H1 (cell line): ENCODE measurements around the gene IP6K1. TPM values are rescaled to one million over a fixed set of nuclear protein-coding genes. Genes with fewer than 3 reads are reported as not detected.
"Not testable (repeated sequence)": the region's sequence is repeated elsewhere in the genome, so short reads cannot be mapped to it uniquely, and the experiment has no call there.

ENCODE experiments used
- CTCF ChIA-PET: fragments of 300-600 bp; sonication (Branson Sonifier 250); formaldehyde crosslinking; loops from one replicate; lab custom pipeline; 2021; ENCODE audit not compliant: partially characterized antibody; lab: Charles Lee
- POLR2A ChIA-PET: fragments of 300-600 bp; sonication (Branson Sonifier 250); formaldehyde crosslinking; loops from one replicate; lab custom pipeline; 2021; ENCODE audit warnings: inconsistent platforms; ENCODE audit not compliant: partially characterized antibody; lab: Charles Lee
- DNase-seq, 2 experiments: peaks; one replicate each; pipeline versions ENCODE4 v3.0.0 to v3.0.0-alpha.2; 2010 to 2022; ENCODE audit warnings: low spot score in 2 of 2, low read depth in 1 of 2, mixed read lengths in 1 of 2
- FAIRE-seq: peaks from 2 replicates; lab custom pipeline; 2011; peaks lifted over from hg19 to GRCh38; lab: Jason Lieb, UNC
- H2AFZ ChIP-seq: 2 replicates; pipeline ENCODE4 v1.8.1; 2012; ENCODE audit warnings: low read length, inconsistent platforms
- H2AK5ac ChIP-seq: 2 replicates; pipeline ENCODE4 v1.6.1; 2013; ENCODE audit warnings: low read depth, low read length
- H2BK120ac ChIP-seq: replicated peaks from 2 replicates; pipeline ENCODE3; 2013; ENCODE audit warnings: low read depth, low read length, inconsistent platforms
- H2BK12ac ChIP-seq: 2 replicates; pipeline ENCODE4 v1.6.1; 2013; ENCODE audit warnings: low read depth, low read length
- H2BK15ac ChIP-seq: 2 replicates; pipeline ENCODE4 v1.6.1; 2013; ENCODE audit warnings: low read length
- H2BK20ac ChIP-seq: 2 replicates; pipeline ENCODE4 v1.6.1; 2013; ENCODE audit warnings: low read length
- H2BK5ac ChIP-seq: 2 replicates; pipeline ENCODE4 v1.6.1; 2013; ENCODE audit warnings: low read depth, low read length
- H3K14ac ChIP-seq: 2 replicates; pipeline ENCODE4 v1.6.1; 2013; ENCODE audit warnings: inconsistent platforms; ENCODE audit not compliant: insufficient read length
- H3K18ac ChIP-seq: 2 replicates; pipeline ENCODE4 v1.6.1; 2013; ENCODE audit warnings: low read length; ENCODE audit errors: extremely low read depth
- H3K23ac ChIP-seq: 2 replicates; pipeline ENCODE4 v1.6.1; 2013; ENCODE audit warnings: inconsistent platforms; ENCODE audit not compliant: insufficient read length
- H3K23me2 ChIP-seq: 2 replicates; pipeline ENCODE4 v1.6.1; 2013; ENCODE audit warnings: low read depth, low read length
- H3K27ac ChIP-seq: 2 replicates; pipeline ENCODE4 v1.6.1; 2011; ENCODE audit warnings: low read depth, low read length, inconsistent platforms
- H3K27me3 ChIP-seq, 4 experiments: replicated peaks in 1 of 4; 1 replicate in 1 of 4; 2 replicates in 3 of 4; pipeline versions ENCODE4 v1.6.1 to v1.8.1; 2011 to 2013; ENCODE audit warnings: low read length in 3 of 4, mild to moderate bottlenecking in 3 of 4, inconsistent platforms in 2 of 4, mixed read lengths in 2 of 4, moderate library complexity in 1 of 4; ENCODE audit not compliant: control insufficient read depth in 3 of 4, insufficient read depth in 3 of 4; ENCODE audit errors: extremely low read depth in 1 of 4
- H3K36me3 ChIP-seq, 4 experiments: 2 replicates each; pipeline versions ENCODE4 v1.6.1 to v1.8.1; 2011 to 2013; ENCODE audit warnings: mild to moderate bottlenecking in 4 of 4, low read length in 3 of 4, moderate library complexity in 2 of 4, control low read depth in 1 of 4, inconsistent platforms in 1 of 4; ENCODE audit not compliant: insufficient read depth in 4 of 4, control insufficient read depth in 2 of 4
- H3K4ac ChIP-seq: replicated peaks from 2 replicates; pipeline ENCODE3; 2013; ENCODE audit warnings: low read length, low read depth, mixed read lengths, inconsistent platforms; ENCODE audit not compliant: insufficient read length
- H3K4me1 ChIP-seq, 4 experiments: replicated peaks in 1 of 4; 1 replicate in 1 of 4; 2 replicates in 3 of 4; pipeline versions ENCODE4 v1.6.1 to v1.8.1; 2011 to 2013; ENCODE audit warnings: low read length in 3 of 4, inconsistent platforms in 2 of 4, mixed read lengths in 1 of 4; ENCODE audit not compliant: insufficient read depth in 4 of 4, control insufficient read depth in 3 of 4
- H3K4me2 ChIP-seq, 2 experiments: 2 replicates each; pipeline versions ENCODE4 v1.6.1 to v1.8.1; 2011 to 2013; ENCODE audit warnings: low read depth in 2 of 2, low read length in 2 of 2, control low read depth in 1 of 2, inconsistent platforms in 1 of 2, mild to moderate bottlenecking in 1 of 2; ENCODE audit not compliant: insufficient read depth in 1 of 2
- H3K4me3 ChIP-seq, 4 experiments: fragments of 200-600, 300-600 bp in 1 of 4; sonication (generic), shearing (Covaris generic), sonication (Bioruptor Twin) in 1 of 4; 2 replicates each; pipeline versions ENCODE4 v1.5.1 to v1.8.1; 2011 to 2016; ENCODE audit warnings: low read length in 4 of 4, low read depth in 3 of 4, control low read depth in 2 of 4, inconsistent platforms in 2 of 4, mild to moderate bottlenecking in 2 of 4, mixed read lengths in 1 of 4, moderate library complexity in 1 of 4; ENCODE audit not compliant: insufficient read depth in 2 of 4; ENCODE audit errors: extremely low read depth in 1 of 4
- H3K56ac ChIP-seq: replicated peaks from 2 replicates; pipeline ENCODE3; 2013; ENCODE audit warnings: low read depth, mild to moderate bottlenecking, mixed read lengths, low read length, inconsistent platforms; ENCODE audit not compliant: insufficient read length
- H3K79me1 ChIP-seq: 2 replicates; pipeline ENCODE4 v1.6.1; 2013; ENCODE audit warnings: low read depth, low read length, control low read depth
- H3K79me2 ChIP-seq, 2 experiments: 2 replicates each; pipeline versions ENCODE4 v1.6.1 to v1.8.1; 2012 to 2013; ENCODE audit warnings: low read length in 2 of 2, mild to moderate bottlenecking in 2 of 2, inconsistent platforms in 1 of 2; ENCODE audit not compliant: insufficient read depth in 2 of 2, control insufficient read depth in 1 of 2
- H3K9ac ChIP-seq, 4 experiments: replicated peaks in 1 of 4; 1 replicate in 1 of 4; 2 replicates in 3 of 4; pipeline versions ENCODE4 v1.6.1 to v1.8.1; 2011 to 2013; ENCODE audit warnings: low read depth in 3 of 4, low read length in 3 of 4, control low read depth in 2 of 4, mild to moderate bottlenecking in 2 of 4, moderate library complexity in 2 of 4, inconsistent platforms in 1 of 4; ENCODE audit errors: extremely low read depth in 1 of 4
- H3K9me3 ChIP-seq, 2 experiments: 2 replicates each; pipeline versions ENCODE4 v1.6.1 to v1.8.1; 2012 to 2013; ENCODE audit warnings: mild to moderate bottlenecking in 2 of 2, moderate library complexity in 2 of 2, control low read depth in 1 of 2, inconsistent platforms in 1 of 2, low read depth in 1 of 2, low read length in 1 of 2, mixed read lengths in 1 of 2; ENCODE audit not compliant: insufficient read depth in 2 of 2
- H4K20me1 ChIP-seq, 2 experiments: replicated peaks in 1 of 2; 2 replicates each; pipeline versions ENCODE3 to v1.8.1; 2011 to 2013; ENCODE audit warnings: inconsistent platforms in 2 of 2, low read length in 2 of 2, mild to moderate bottlenecking in 1 of 2; ENCODE audit not compliant: insufficient read depth in 2 of 2, control insufficient read depth in 1 of 2
- H4K5ac ChIP-seq: 2 replicates; pipeline ENCODE4 v1.6.1; 2013; ENCODE audit warnings: low read length, low read depth, mixed read lengths, inconsistent platforms; ENCODE audit not compliant: insufficient read length
- H4K8ac ChIP-seq: 2 replicates; pipeline ENCODE4 v1.8.0; 2013; ENCODE audit warnings: mild to moderate bottlenecking, moderate library complexity, low read length, inconsistent platforms; ENCODE audit not compliant: insufficient read depth; ENCODE audit errors: extremely low read depth
- H4K91ac ChIP-seq: replicated peaks from 2 replicates; pipeline ENCODE3; 2013; ENCODE audit warnings: low read length, mixed read lengths, inconsistent platforms; ENCODE audit not compliant: insufficient read length
- EGR1 ChIP-seq: IDR thresholded peaks from 2 replicates; pipeline ENCODE4 v1.6.1; 2011; ENCODE audit warnings: low read depth, low read length, borderline replicate concordance
- KDM4A ChIP-seq: IDR thresholded peaks from one replicate; pipeline ENCODE4 v1.7.1; 2012; ENCODE audit warnings: low read depth, mild to moderate bottlenecking, moderate library complexity, low read length, inconsistent platforms; ENCODE audit not compliant: severe bottlenecking
- PHF8 ChIP-seq: fragments of 200-600 bp; sonication (generic); conservative IDR thresholded peaks from 2 replicates; pipeline ENCODE4 v1.7.1; 2012; ENCODE audit warnings: low read depth, mild to moderate bottlenecking, inconsistent platforms, low read length, moderate library complexity
- TAF1 ChIP-seq: IDR thresholded peaks from 2 replicates; pipeline ENCODE4 v1.6.1; 2011; ENCODE audit warnings: mild to moderate bottlenecking, low read depth, low read length
- WGBS, 2 experiments: shearing (Covaris generic) in 1 of 2; methylation state at CpG; one replicate each; pipeline versions ENCODE4 v1.1.6 to v1.1.7; 2013 to 2015; ENCODE audit warnings: low lambda C conversion rate in 2 of 2, mixed read lengths in 2 of 2, inconsistent platforms in 1 of 2, low coverage in 1 of 2, missing lambda C conversion rate in 1 of 2; ENCODE audit not compliant: insufficient replicate concordance in 2 of 2, insufficient coverage in 1 of 2, insufficient read length in 1 of 2; ENCODE audit errors: extremely low coverage in 1 of 2, missing lambda C conversion rate in 1 of 2; 5-methylcytosine and 5-hydroxymethylcytosine counted together
- polyA plus RNA-seq, 7 experiments: library from polyadenylated mRNA; depleted of rRNA in 3 of 7; stranded (reverse) in 5 of 7; unstranded in 2 of 7; fragments of >200 nt in 5 of 7; fragments of 200-250 nt in 2 of 7; gene quantifications; 1 replicate in 5 of 7; 2 replicates in 1 of 7; 4 replicates in 1 of 7; pipeline versions ENCODE4 v1.2.1 to v1.2.3, GENCODE V29; 2011 to 2013; ENCODE audit warnings: missing spikeins in 2 of 7, mixed read lengths in 2 of 7
- total RNA-seq: library from RNA; stranded (reverse); fragmentation: NEBNext Ultra II Directional; extraction: Animal tissue kit (Norgen Biotek cat#: 25700); gene quantifications from 2 replicates; pipeline ENCODE4 v1.2.1, GENCODE V29; 2021

The IP6K1 gene
- total and polyA plus RNA-seq, 2 of the 8 experiments (the other 6 are each of a cell fraction or from before 2014, with no cell fraction given) = 31.5 to 35.2 TPM

GRCh38 chr3:49686769-49687423, 99.4 kb downstream of the IP6K1 start:
- Histone ChIP-seq H3K4me2 (peak overlapping the region; percentile 77 to 99), H4K5ac (peak overlapping the region; percentile 84), H3K23me2 (peaks cover 14% of the 10 kb centered on the region), H3K27ac (peak overlapping the region; percentile 58; the same call in 1 of the 2 replicates), H3K18ac (peak overlapping the region; percentile 83), H3K9ac (peak overlapping the region in 3 of 4 experiments; percentile 20 to 69 (median 47); a peak in 6 of 7 replicates), H4K8ac (peak overlapping the region; percentile 85; the same call in 1 of the 2 replicates), H2BK12ac (peak overlapping the region; percentile 39; the same call in 1 of the 2 replicates), H3K36me3 (peaks cover 16 to 21% (median 20%) of the 10 kb centered on the region in 4 experiments), H3K4me3 (peak overlapping the region; percentile 49 to 74 (median 52))
- H3K4ac ChIP-seq, H3K27me3 ChIP-seq, H3K4me1 ChIP-seq, H3K14ac ChIP-seq, H3K9me3 ChIP-seq, H3K79me2 ChIP-seq, CTCF ChIA-PET, H4K20me1 ChIP-seq, H4K91ac ChIP-seq, H3K56ac ChIP-seq, H2BK20ac ChIP-seq, H2BK120ac ChIP-seq, FAIRE-seq, H3K23ac ChIP-seq, H2BK15ac ChIP-seq, H2BK5ac ChIP-seq, H3K79me1 ChIP-seq, H2AFZ ChIP-seq, H2AK5ac ChIP-seq: not testable (repeated sequence)
- DNase-seq = peak; percentile 79 to 91
- TF ChIP-seq PHF8 = 0 out of 2 replicates have a peak, but pooled peaks have one; percentile 19
- peak; percentile 31 for TF ChIP-seq KDM4A
- peak; percentile 14; the same call in 1 of the 2 replicates for TF ChIP-seq TAF1
- TF ChIP-seq EGR1 = 0 out of 2 replicates have a peak, but pooled peaks have one; percentile 40
- 12% methylated on average over 35 of the region's 44 CpGs; no CpG with 5 or more reads in 1 of the 2 experiments for WGBS, 2 experiments
- POLR2A ChIA-PET = interaction anchor here (2.6 kb wide), 1 partner anchor 32 kb away, joined by 12 read pairs; the partner anchor contains the start of gene AMIGO3
